ENCODE results near the gene PLEKHA7.

GRCh38 chr11:16774936-16775613 lies 239.1 kb downstream of the PLEKHA7 start:
- TF ChIP-seq CTCF (conservative IDR thresholded peaks at IDR 0.05) (no peak), ZFX (IDR thresholded peaks at IDR 0.05) (no peak)
